IMR-90 (cell line): Measurements from ENCODE around the gene LDLRAD4. TPM values are rescaled to one million over a fixed set of nuclear protein-coding genes. Genes with fewer than 3 reads are reported as not detected.

Experiments
- ATAC-seq: fragments of 200-7000 bp; cut with Tn5 transposase; 2 replicates; pipeline ENCODE4 v1.9.1; 2020; ENCODE audit warnings: low read depth, mild to moderate bottlenecking, moderate library complexity
- BruUV-seq: library from RNA; stranded (reverse); fragments of 400-500 nt; replicated peaks from 2 replicates; lab custom pipeline; 2021; lab: Mats Ljungman, UMichigan
- CTCF ChIA-PET: fragments of 300-600 bp; formaldehyde crosslinking; extraction: SDS; loops from one replicate; lab custom pipeline; 2021; ENCODE audit warnings: antibody characterized with exemption; lab: Yijun Ruan, JAX
- POLR2A ChIA-PET: fragments of 300-600 bp; sonication (Branson Sonifier 250); formaldehyde crosslinking; loops from one replicate; lab custom pipeline; 2022; ENCODE audit warnings: antibody characterized with exemption; ENCODE audit not compliant: unreplicated experiment; lab: Charles Lee
- DNase-seq: peaks from one replicate; pipeline ENCODE4 v3.0.0; 2013
- H2AFZ ChIP-seq: replicated peaks from 2 replicates; pipeline ENCODE3; 2013; ENCODE audit warnings: low read length, mild to moderate bottlenecking; ENCODE audit not compliant: poor library complexity
- H2AK5ac ChIP-seq: 2 replicates; pipeline ENCODE4 v1.6.1; 2013; ENCODE audit warnings: low read depth, low read length, inconsistent platforms
- H2AK9ac ChIP-seq: replicated peaks from 2 replicates; pipeline ENCODE3; 2013; ENCODE audit warnings: mild to moderate bottlenecking, low read depth, low read length, moderate library complexity; ENCODE audit not compliant: poor library complexity
- H2BK120ac ChIP-seq: 2 replicates; pipeline ENCODE4 v1.6.1; 2013; ENCODE audit warnings: low read depth, low read length, inconsistent platforms
- H2BK15ac ChIP-seq: 3 replicates; pipeline ENCODE4 v1.6.1; 2013; ENCODE audit warnings: low read depth, low read length, inconsistent platforms
- H2BK20ac ChIP-seq: 2 replicates; pipeline ENCODE4 v1.6.1; 2013; ENCODE audit warnings: low read depth, mild to moderate bottlenecking, inconsistent platforms, low read length, moderate library complexity
- H2BK5ac ChIP-seq: 2 replicates; pipeline ENCODE4 v1.6.1; 2013; ENCODE audit warnings: mild to moderate bottlenecking, low read depth, low read length, inconsistent platforms; ENCODE audit not compliant: poor library complexity, severe bottlenecking
- H3K14ac ChIP-seq: replicated peaks from 2 replicates; pipeline ENCODE4 v1.6.1; 2013; ENCODE audit warnings: low read depth, low read length, inconsistent platforms
- H3K18ac ChIP-seq: 2 replicates; pipeline ENCODE4 v1.6.1; 2013; ENCODE audit warnings: low read depth, low read length, control low read depth
- H3K23ac ChIP-seq: 2 replicates; pipeline ENCODE4 v1.6.1; 2013; ENCODE audit warnings: low read depth, low read length, inconsistent platforms
- H3K27ac ChIP-seq: 2 replicates; pipeline ENCODE4 v1.5.1; 2013; ENCODE audit warnings: mild to moderate bottlenecking, control low read depth, low read length; ENCODE audit not compliant: insufficient read depth
- H3K27me3 ChIP-seq: 2 replicates; pipeline ENCODE4 v1.6.1; 2013; ENCODE audit warnings: low read length; ENCODE audit not compliant: control insufficient read depth, insufficient read depth
- H3K36me3 ChIP-seq: 2 replicates; pipeline ENCODE4 v1.6.1; 2013; ENCODE audit warnings: low read length, mixed read lengths; ENCODE audit not compliant: control insufficient read depth, insufficient read depth
- H3K4ac ChIP-seq: 2 replicates; pipeline ENCODE4 v1.6.1; 2013; ENCODE audit warnings: low read depth, low read length, inconsistent platforms
- H3K4me1 ChIP-seq: 2 replicates; pipeline ENCODE4 v1.6.1; 2013; ENCODE audit warnings: low read length, mixed read lengths; ENCODE audit not compliant: control insufficient read depth, insufficient read depth
- H3K4me2 ChIP-seq: 2 replicates; pipeline ENCODE4 v1.6.1; 2013; ENCODE audit warnings: low read depth, mild to moderate bottlenecking, control low read depth, low read length, moderate library complexity
- H3K4me3 ChIP-seq: 2 replicates; pipeline ENCODE4 v1.5.1; 2013; ENCODE audit warnings: low read depth, mild to moderate bottlenecking, control low read depth, low read length, moderate library complexity; ENCODE audit not compliant: insufficient read depth
- H3K56ac ChIP-seq: 2 replicates; pipeline ENCODE4 v1.6.1; 2013; ENCODE audit warnings: low read length, inconsistent platforms; ENCODE audit not compliant: insufficient read depth; ENCODE audit errors: extremely low read depth
- H3K79me1 ChIP-seq, 2 experiments: 2 replicates each; pipeline ENCODE4 v1.6.1; 2013; ENCODE audit warnings: low read length in 2 of 2, inconsistent platforms in 1 of 2, low read depth in 1 of 2
- H3K9ac ChIP-seq: 2 replicates; pipeline ENCODE4 v1.6.1; 2013; ENCODE audit warnings: low read depth, low read length, control low read depth
- H3K9me1 ChIP-seq: 2 replicates; pipeline ENCODE4 v1.6.1; 2013; ENCODE audit warnings: low read length, inconsistent platforms; ENCODE audit not compliant: insufficient read depth
- H3K9me3 ChIP-seq: 2 replicates; pipeline ENCODE4 v1.6.1; 2013; ENCODE audit warnings: low read length; ENCODE audit not compliant: control insufficient read depth, insufficient read depth
- H4K20me1 ChIP-seq: 2 replicates; pipeline ENCODE4 v1.6.1; 2013; ENCODE audit warnings: low read length, inconsistent platforms; ENCODE audit not compliant: insufficient read depth
- H4K5ac ChIP-seq: 2 replicates; pipeline ENCODE4 v1.6.1; 2013; ENCODE audit warnings: mild to moderate bottlenecking, low read depth, low read length, control low read depth
- H4K8ac ChIP-seq, 2 experiments: 2 replicates each; pipeline ENCODE4 v1.6.1; 2013; ENCODE audit warnings: low read depth in 2 of 2, low read length in 2 of 2, control low read depth in 1 of 2, inconsistent platforms in 1 of 2
- H4K91ac ChIP-seq: 2 replicates; pipeline ENCODE4 v1.6.1; 2013; ENCODE audit warnings: low read depth, low read length, inconsistent platforms; ENCODE audit not compliant: insufficient read depth
- CEBPB ChIP-seq: IDR thresholded peaks from 2 replicates; pipeline ENCODE4 v1.6.1; 2012; ENCODE audit warnings: low read depth, low read length, improper control_type of control experiment
- CHD1 ChIP-seq: IDR thresholded peaks from 2 replicates; pipeline ENCODE4 v1.6.1; 2012; ENCODE audit warnings: low read depth, low read length, improper control_type of control experiment
- ELK1 ChIP-seq: fragments of 150-350 bp; IDR thresholded peaks from 2 replicates; pipeline ENCODE4 v1.6.1; 2016; ENCODE audit warnings: low read depth, mild to moderate bottlenecking, low read length, moderate library complexity, borderline replicate concordance
- MAZ ChIP-seq: IDR thresholded peaks from 2 replicates; pipeline ENCODE4 v1.6.1; 2012; ENCODE audit warnings: low read depth, mild to moderate bottlenecking, low read length, improper control_type of control experiment, moderate library complexity, borderline replicate concordance
- NFE2L2 ChIP-seq: fragments of 150-350 bp; IDR thresholded peaks from 2 replicates; pipeline ENCODE4 v1.6.1; 2016; ENCODE audit warnings: low read depth, mild to moderate bottlenecking, low read length
- POLR2A ChIP-seq: IDR thresholded peaks from 2 replicates; pipeline ENCODE4 v1.6.1; 2012; ENCODE audit warnings: mild to moderate bottlenecking, low read depth, low read length
- RAD21 ChIP-seq: IDR thresholded peaks from 2 replicates; pipeline ENCODE4 v1.6.1; 2012; ENCODE audit warnings: low read length, improper control_type of control experiment
- RCOR1 ChIP-seq: IDR thresholded peaks from 2 replicates; pipeline ENCODE4 v1.6.1; 2012; ENCODE audit warnings: mild to moderate bottlenecking, low read length, improper control_type of control experiment; ENCODE audit not compliant: insufficient replicate concordance
- SMC3 ChIP-seq: fragments of 150-350 bp; IDR thresholded peaks from 2 replicates; pipeline ENCODE4 v1.6.1; 2016; ENCODE audit warnings: low read depth, mild to moderate bottlenecking, antibody characterized with exemption, low read length, moderate library complexity
- WGBS, 2 experiments: methylation state at CpG; one replicate each; pipeline versions ENCODE4 v1.1.5 to v1.1.7; 2013; ENCODE audit warnings: missing lambda C conversion rate in 2 of 2; ENCODE audit not compliant: insufficient read length in 1 of 2; ENCODE audit errors: extremely low coverage in 2 of 2; 5-methylcytosine and 5-hydroxymethylcytosine counted together
- dilution Hi-C: fragments of 300-500 bp; cut with HindIII; formaldehyde crosslinking; loops from one replicate; pipeline ENCODE4 v1.14.3; 2018; ENCODE audit warnings: low sequenced_read_pairs; ENCODE audit not compliant: unreplicated experiment
- in situ Hi-C: fragments of 300-500 bp; cut with MboI; formaldehyde crosslinking; loops from 3 replicates; pipeline ENCODE4 v1.14.3; 2019; ENCODE audit warnings: low sequenced_read_pairs, inconsistent platforms, mixed read lengths
- intact Hi-C: fragments of 100-400 bp; cut with micrococcal nuclease; formaldehyde crosslinking; loops from 2 replicates; pipeline ENCODE4 v1.10.0; 2022
- polyA plus RNA-seq, 3 experiments: library from polyadenylated mRNA; depleted of rRNA; stranded (reverse); fragments of >200 nt; gene quantifications; 2 replicates each; pipeline ENCODE4 v1.2.3, GENCODE V29; 2012; ENCODE audit warnings: low replicate concordance in 1 of 3
- total RNA-seq: library from RNA; depleted of rRNA; stranded (reverse); fragments of >200 nt; gene quantifications from 2 replicates; pipeline ENCODE4 v1.2.3, GENCODE V29; 2012
- TF ChIP-seq, protein P1 (sequence below): conservative IDR thresholded peaks from 2 replicates; pipeline ENCODE4 v1.5.1; 2012; ENCODE audit warnings: mild to moderate bottlenecking, low read depth, low read length, improper control_type of control experiment
- TF ChIP-seq, protein P2 (sequence below): fragments of 150-350 bp; IDR thresholded peaks from 2 replicates; pipeline ENCODE4 v1.6.1; 2017; ENCODE audit warnings: mild to moderate bottlenecking, antibody characterized with exemption, low read length, low read depth

LDLRAD4 gene
- total and polyA plus RNA-seq, 2 of the 4 experiments (the other 2 are of a cell fraction) = not detected

GRCh38 chr18:13485182-13485581 is 266.6 kb downstream of the LDLRAD4 start (continued):
- TF ChIP-seq, protein P1, sequence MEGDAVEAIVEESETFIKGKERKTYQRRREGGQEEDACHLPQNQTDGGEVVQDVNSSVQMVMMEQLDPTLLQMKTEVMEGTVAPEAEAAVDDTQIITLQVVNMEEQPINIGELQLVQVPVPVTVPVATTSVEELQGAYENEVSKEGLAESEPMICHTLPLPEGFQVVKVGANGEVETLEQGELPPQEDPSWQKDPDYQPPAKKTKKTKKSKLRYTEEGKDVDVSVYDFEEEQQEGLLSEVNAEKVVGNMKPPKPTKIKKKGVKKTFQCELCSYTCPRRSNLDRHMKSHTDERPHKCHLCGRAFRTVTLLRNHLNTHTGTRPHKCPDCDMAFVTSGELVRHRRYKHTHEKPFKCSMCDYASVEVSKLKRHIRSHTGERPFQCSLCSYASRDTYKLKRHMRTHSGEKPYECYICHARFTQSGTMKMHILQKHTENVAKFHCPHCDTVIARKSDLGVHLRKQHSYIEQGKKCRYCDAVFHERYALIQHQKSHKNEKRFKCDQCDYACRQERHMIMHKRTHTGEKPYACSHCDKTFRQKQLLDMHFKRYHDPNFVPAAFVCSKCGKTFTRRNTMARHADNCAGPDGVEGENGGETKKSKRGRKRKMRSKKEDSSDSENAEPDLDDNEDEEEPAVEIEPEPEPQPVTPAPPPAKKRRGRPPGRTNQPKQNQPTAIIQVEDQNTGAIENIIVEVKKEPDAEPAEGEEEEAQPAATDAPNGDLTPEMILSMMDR = no peak

- Histone ChIP-seq H3K36me3 (no peaks in the 10 kb centered on the region), H4K8ac (no peak overlapping the region), H3K18ac (no peak overlapping the region), H2AFZ (no peak overlapping the region), H4K91ac (no peak overlapping the region), H3K27ac (no peak overlapping the region), H3K9ac (no peak overlapping the region), H3K9me1 (no peaks in the 10 kb centered on the region), H2AK5ac (no peak overlapping the region), H2AK9ac (no peak overlapping the region), H3K4me3 (no peak overlapping the region), H3K4me2 (no peak overlapping the region), H4K20me1 (no peaks in the 10 kb centered on the region), H4K5ac (no peak overlapping the region), H3K56ac (no peak overlapping the region), H2BK120ac (no peak overlapping the region), H3K4ac (no peak overlapping the region), H3K27me3 (no peaks in the 10 kb centered on the region), H3K4me1 (no peaks in the 10 kb centered on the region), H2BK15ac (no peak overlapping the region), H3K79me1 (no peaks in the 10 kb centered on the region), H3K14ac (no peak overlapping the region), H2BK5ac (no peak overlapping the region), H3K9me3 (no peaks in the 10 kb centered on the region), H2BK20ac (no peak overlapping the region), H3K23ac (no peak overlapping the region)
- dilution Hi-C loops = no loop called here
- no CpG with 5 or more reads among the region's 7 CpGs for WGBS, 2 experiments
- no peak for ATAC-seq
- intact Hi-C loops = no loop called here
- POLR2A ChIA-PET = no interaction called here
- in situ Hi-C loops = no loop called here
- no TSS peak for BruUV-seq
- no peak for DNase-seq
- CTCF ChIA-PET = no interaction called here
- TF ChIP-seq, protein P2, sequence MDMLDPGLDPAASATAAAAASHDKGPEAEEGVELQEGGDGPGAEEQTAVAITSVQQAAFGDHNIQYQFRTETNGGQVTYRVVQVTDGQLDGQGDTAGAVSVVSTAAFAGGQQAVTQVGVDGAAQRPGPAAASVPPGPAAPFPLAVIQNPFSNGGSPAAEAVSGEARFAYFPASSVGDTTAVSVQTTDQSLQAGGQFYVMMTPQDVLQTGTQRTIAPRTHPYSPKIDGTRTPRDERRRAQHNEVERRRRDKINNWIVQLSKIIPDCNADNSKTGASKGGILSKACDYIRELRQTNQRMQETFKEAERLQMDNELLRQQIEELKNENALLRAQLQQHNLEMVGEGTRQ = no peak
- TF ChIP-seq, protein P1 = no peak
- no peak for TF ChIP-seq CEBPB
- no peak for TF ChIP-seq RAD21
- TF ChIP-seq POLR2A = no peak
- TF ChIP-seq RCOR1 = no peak
- no peak for TF ChIP-seq MAZ
- no peak for TF ChIP-seq NFE2L2
- no peak for TF ChIP-seq SMC3
- TF ChIP-seq ELK1 = no peak
- no peak for TF ChIP-seq CHD1
Measured at GRCh38 chr18:13485604-13486003, 267.0 kb downstream of the LDLRAD4 start.
